Measurements from ENCODE around the gene L3MBTL4.

DNA sequence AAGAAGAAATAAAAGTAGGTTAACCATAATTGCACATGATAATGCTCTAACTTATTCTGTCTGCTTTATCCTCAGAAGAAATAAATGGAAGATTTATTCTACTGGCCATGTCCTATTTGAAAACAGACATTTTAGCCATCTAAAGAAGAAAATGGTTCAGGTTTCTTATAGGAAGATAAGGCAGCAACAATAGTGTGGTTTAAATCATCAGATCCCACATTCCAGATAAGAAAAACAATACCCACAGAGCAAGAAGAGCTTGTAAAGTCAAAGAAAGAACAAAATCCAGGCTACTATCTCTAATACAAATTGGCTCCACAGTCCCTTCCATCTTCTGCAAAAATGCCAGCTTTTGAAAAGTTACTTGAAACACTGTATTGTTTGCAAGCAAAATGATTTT is 49.3 kb downstream of the L3MBTL4 start:
- TF ChIP-seq POLR2AphosphoS5 (IDR thresholded peaks at IDR 0.05): no peak
- TF ChIP-seq POLR2A (IDR thresholded peaks at IDR 0.05): no peak
- TF ChIP-seq CTCF (IDR thresholded peaks at IDR 0.05 in 8 of 11, conservative IDR thresholded peaks at IDR 0.05 in 3 of 11): no peak

All from spleen (tissue), 7 donors.